Neural cell (in vitro differentiated cells): ENCODE measurements around the gene CPNE5. TPM values are rescaled to one million over a fixed set of nuclear protein-coding genes. Genes with fewer than 3 reads are reported as not detected.

Experiments used
- H2AFZ ChIP-seq: fragments of 200-600, 300-800 bp; sonication (generic), shearing (Covaris generic); 2 replicates; pipeline ENCODE4 v1.6.0; 2014; ENCODE audit warnings: low read depth, mild to moderate bottlenecking, antibody characterized with exemption, low read length, moderate library complexity
- H3F3A ChIP-seq: fragments of 200-600 bp; shearing (Covaris generic); 2 replicates; pipeline ENCODE4 v1.6.1; 2016; ENCODE audit warnings: mild to moderate bottlenecking, moderate library complexity, mixed read lengths, antibody characterized with exemption, low read length; ENCODE audit not compliant: insufficient read depth, poor library complexity, severe bottlenecking
- H3K27ac ChIP-seq: fragments of 200-600, 300-800 bp; sonication (generic), shearing (Covaris generic); 2 replicates; pipeline ENCODE4 v1.5.1; 2014; ENCODE audit warnings: mild to moderate bottlenecking, low read length, moderate library complexity
- H3K27me3 ChIP-seq: fragments of 300-800, 200-600 bp; sonication (generic), shearing (Covaris generic); 2 replicates; pipeline ENCODE4 v1.6.0; 2014; ENCODE audit warnings: mild to moderate bottlenecking, low read depth, low read length, moderate library complexity; ENCODE audit not compliant: insufficient read depth
- H3K36me3 ChIP-seq: fragments of 300-800, 200-600 bp; sonication (generic), shearing (Covaris generic); 2 replicates; pipeline ENCODE4 v1.5.1; 2014; ENCODE audit warnings: mild to moderate bottlenecking, antibody characterized with exemption, low read length, moderate library complexity; ENCODE audit not compliant: insufficient read depth
- H3K4me2 ChIP-seq: fragments of 300-800, 200-600 bp; sonication (generic), shearing (Covaris generic); 2 replicates; pipeline ENCODE4 v1.6.0; 2014; ENCODE audit warnings: mild to moderate bottlenecking, low read length
- H3K4me3 ChIP-seq: fragments of 300-800, 200-600 bp; sonication (generic), shearing (Covaris generic); 2 replicates; pipeline ENCODE4 v1.5.1; 2014; ENCODE audit warnings: mild to moderate bottlenecking, low read length, moderate library complexity
- H3K79me2 ChIP-seq: fragments of 200-600 bp; shearing (Covaris generic); replicated peaks from 2 replicates; pipeline ENCODE4 v1.6.0; 2014; ENCODE audit warnings: mild to moderate bottlenecking, low read length, moderate library complexity; ENCODE audit not compliant: insufficient read depth
- H3K9ac ChIP-seq: fragments of 300-800, 200-600 bp; sonication (generic), shearing (Covaris generic); 2 replicates; pipeline ENCODE4 v1.6.1; 2016; ENCODE audit warnings: mild to moderate bottlenecking, low read length, mixed read lengths
- H3K9me2 ChIP-seq: fragments of 200-600 bp; shearing (Covaris generic); 2 replicates; pipeline ENCODE4 v1.6.1; 2016; ENCODE audit warnings: mild to moderate bottlenecking, low read length, mixed read lengths; ENCODE audit not compliant: insufficient read depth
- H3K9me3 ChIP-seq: fragments of 200-600, 300-800 bp; sonication (generic), shearing (Covaris generic); 2 replicates; pipeline ENCODE4 v1.6.1; 2016; ENCODE audit warnings: mild to moderate bottlenecking, mixed run types, low read length, moderate library complexity, mixed read lengths
- H4K20me1 ChIP-seq: fragments of 200-600 bp; shearing (Covaris generic); 2 replicates; pipeline ENCODE4 v1.6.1; 2016; ENCODE audit warnings: mild to moderate bottlenecking, mixed run types; ENCODE audit not compliant: insufficient read depth
- CTCF ChIP-seq: fragments of 450-650 bp; IDR thresholded peaks from 2 replicates; pipeline ENCODE4 v1.5.1; 2014; ENCODE audit warnings: antibody characterized with exemption, mild to moderate bottlenecking, moderate library complexity; ENCODE audit not compliant: poor library complexity, severe bottlenecking
- EP300 ChIP-seq: fragments of 450-650 bp; conservative IDR thresholded peaks from 2 replicates; pipeline ENCODE4 v1.6.1; 2014; ENCODE audit warnings: antibody characterized with exemption, mild to moderate bottlenecking, moderate library complexity; ENCODE audit not compliant: poor library complexity, severe bottlenecking
- EZH2 ChIP-seq: fragments of 200-600, 300-800 bp; shearing (Covaris generic), sonication (generic); IDR thresholded peaks from 2 replicates; pipeline ENCODE4 v1.6.1; 2014; ENCODE audit warnings: antibody characterized with exemption, low read length, borderline replicate concordance, mild to moderate bottlenecking; ENCODE audit not compliant: insufficient read depth, poor library complexity, severe bottlenecking
- MXI1 ChIP-seq: fragments of 450-650 bp; conservative IDR thresholded peaks from 2 replicates; pipeline ENCODE4 v1.6.1; 2014; ENCODE audit warnings: antibody characterized with exemption, mild to moderate bottlenecking; ENCODE audit not compliant: poor library complexity, severe bottlenecking
- POLR2AphosphoS5 ChIP-seq: IDR thresholded peaks from 2 replicates; pipeline ENCODE4 v1.6.1; 2012
- RAD21 ChIP-seq: fragments of 450-650 bp; conservative IDR thresholded peaks from 2 replicates; pipeline ENCODE4 v1.6.1; 2014; ENCODE audit warnings: antibody characterized with exemption, mild to moderate bottlenecking, moderate library complexity
- REST ChIP-seq: IDR thresholded peaks from 2 replicates; pipeline ENCODE4 v1.6.1; 2012; ENCODE audit warnings: borderline replicate concordance
- SMC3 ChIP-seq: fragments of 450-650 bp; conservative IDR thresholded peaks from 2 replicates; pipeline ENCODE4 v1.6.1; 2014; ENCODE audit warnings: antibody characterized with exemption, mild to moderate bottlenecking, moderate library complexity; ENCODE audit not compliant: poor library complexity
- TAF1 ChIP-seq: IDR thresholded peaks from 2 replicates; pipeline ENCODE4 v1.6.1; 2012; ENCODE audit warnings: low read depth
- polyA plus RNA-seq: library from polyadenylated mRNA; depleted of rRNA; stranded (reverse); fragments of >200 nt; gene quantifications from 2 replicates; pipeline ENCODE4 v1.2.3, GENCODE V29; 2014

CPNE5 gene
- polyA plus RNA-seq, 1 donor from 2014 or later = 8.7 TPM

- no peak for TF ChIP-seq CTCF
- no peak for TF ChIP-seq SMC3
- TF ChIP-seq REST = no peak
- TF ChIP-seq EZH2 = no peak
- no peak for TF ChIP-seq RAD21
- TF ChIP-seq TAF1 = no peak
- TF ChIP-seq EP300 = no peak
- TF ChIP-seq MXI1 = no peak
- no peak for TF ChIP-seq POLR2AphosphoS5
- no peak overlapping the region for H3K9ac ChIP-seq
- H3K4me3 ChIP-seq = no peak overlapping the region
- H3K9me2 ChIP-seq = no peaks in the 10 kb centered on the region
- H3K4me2 ChIP-seq = no peak overlapping the region
- no peaks in the 10 kb centered on the region for H3K36me3 ChIP-seq
- no peak overlapping the region for H2AFZ ChIP-seq
- no peaks in the 10 kb centered on the region for H3F3A ChIP-seq
- H4K20me1 ChIP-seq = no peaks in the 10 kb centered on the region
- no peaks in the 10 kb centered on the region for H3K27me3 ChIP-seq
- no peaks in the 10 kb centered on the region for H3K79me2 ChIP-seq
- no peaks in the 10 kb centered on the region for H3K9me3 ChIP-seq
- no peak overlapping the region for H3K27ac ChIP-seq
These were observed 11.8 kb downstream of the CPNE5 start for GRCh38 chr6:36827261-36828079.

GRCh38 chr6:36826520-36827227, 12.6 kb downstream of the CPNE5 start:
- no peak overlapping the region for H3K27ac ChIP-seq
- H3K27me3 ChIP-seq = no peaks in the 10 kb centered on the region
- no peak overlapping the region for H3K9ac ChIP-seq
- no peak overlapping the region for H3K4me2 ChIP-seq
- no peaks in the 10 kb centered on the region for H3K9me2 ChIP-seq
- no peak overlapping the region for H2AFZ ChIP-seq
- H3K4me3 ChIP-seq = no peak overlapping the region
- H3K79me2 ChIP-seq = no peaks in the 10 kb centered on the region
- H4K20me1 ChIP-seq = no peaks in the 10 kb centered on the region
- no peaks in the 10 kb centered on the region for H3F3A ChIP-seq
- no peaks in the 10 kb centered on the region for H3K36me3 ChIP-seq
- H3K9me3 ChIP-seq = no peaks in the 10 kb centered on the region
- TF ChIP-seq POLR2AphosphoS5 = no peak
- TF ChIP-seq EZH2 = no peak
- no peak for TF ChIP-seq CTCF
- TF ChIP-seq EP300 = no peak
- TF ChIP-seq SMC3 = no peak
- TF ChIP-seq MXI1 = no peak
- TF ChIP-seq RAD21 = no peak
